Fibroblast of pulmonary artery (primary cell): ENCODE measurements around the gene PGS1.

Source experiments
- DNase-seq: peaks from one replicate; pipeline ENCODE4 v3.0.0-alpha.2; 2010; ENCODE audit warnings: low read depth
- H3K4me3 ChIP-seq: replicated peaks from 2 replicates; pipeline ENCODE4 v1.5.1; 2011; ENCODE audit warnings: low read depth, mild to moderate bottlenecking, control low read depth, low read length, moderate library complexity
- CTCF ChIP-seq: IDR thresholded peaks from 2 replicates; pipeline ENCODE4 v1.5.1; 2011; ENCODE audit warnings: mild to moderate bottlenecking, control low read depth, low read length, inconsistent platforms; ENCODE audit errors: missing control alignments

PGS1 gene

GRCh38 chr17:78471635-78472034, 93.2 kb downstream of the PGS1 start:
- no peak overlapping the region for H3K4me3 ChIP-seq
- TF ChIP-seq CTCF, result no peak
- DNase-seq, result no peak

- H3K4me3 ChIP-seq, result no peak overlapping the region
- DNase-seq, result no peak
- no peak for TF ChIP-seq CTCF
These were observed 93.8 kb downstream of the PGS1 start for GRCh38 chr17:78472035-78472905.

- DNase-seq, result no peak
- TF ChIP-seq CTCF, result no peak
- no peak overlapping the region for H3K4me3 ChIP-seq
These were observed 95.6 kb downstream of the PGS1 start for GRCh38 chr17:78473951-78474613.
